Nephron progenitor cell (in vitro differentiated cells): ENCODE results near the gene AGO3.

Experiments
- DNase-seq: peaks from one replicate; pipeline ENCODE4 v3.0.0; 2021
- H3K27ac Mint-ChIP-seq: 2 replicates; pipeline ENCODE4 v1.8.0; 2021; ENCODE audit warnings: mild to moderate bottlenecking, moderate library complexity, mixed read lengths
- H3K27me3 Mint-ChIP-seq: 2 replicates; pipeline ENCODE4 v1.8.0; 2021; ENCODE audit warnings: mild to moderate bottlenecking, low read depth, mixed read lengths; ENCODE audit not compliant: poor library complexity
- H3K36me3 Mint-ChIP-seq: 2 replicates; pipeline ENCODE4 v1.8.0; 2021; ENCODE audit warnings: low read depth, mixed read lengths
- H3K4me1 Mint-ChIP-seq: 2 replicates; pipeline ENCODE4 v1.8.0; 2021; ENCODE audit warnings: mixed read lengths
- H3K4me3 Mint-ChIP-seq: 2 replicates; pipeline ENCODE4 v1.8.0; 2021; ENCODE audit warnings: mild to moderate bottlenecking, moderate library complexity, mixed read lengths
- H3K9me3 Mint-ChIP-seq: 2 replicates; pipeline ENCODE4 v1.8.0; 2021; ENCODE audit warnings: mild to moderate bottlenecking, moderate library complexity, mixed read lengths
- CTCF ChIP-seq: fragments of 200-600 bp; sonication (generic); IDR thresholded peaks from 2 replicates; pipeline ENCODE4 v1.5.0; 2021; ENCODE audit warnings: antibody characterized with exemption

AGO3 gene

GRCh38 chr1:36035154-36035553, 104.2 kb downstream of the AGO3 start:
- Mint-ChIP-seq H3K9me3 (no peaks in the 10 kb centered on the region), H3K27ac (no peak overlapping the region), H3K36me3 (peaks cover 72% of the 10 kb centered on the region), H3K27me3 (no peaks in the 10 kb centered on the region), H3K4me1 (no peaks in the 10 kb centered on the region), H3K4me3 (no peak overlapping the region)
- no peak for DNase-seq
- TF ChIP-seq CTCF: no peak

GRCh38 chr1:36040238-36040637, 109.3 kb downstream of the AGO3 start:
- no peaks in the 10 kb centered on the region for H3K9me3 Mint-ChIP-seq
- no peaks in the 10 kb centered on the region for H3K4me1 Mint-ChIP-seq
- no peak overlapping the region for H3K4me3 Mint-ChIP-seq
- no peak overlapping the region for H3K27ac Mint-ChIP-seq
- no peak for DNase-seq
- H3K36me3 Mint-ChIP-seq: peaks cover 59% of the 10 kb centered on the region
- no peaks in the 10 kb centered on the region for H3K27me3 Mint-ChIP-seq
- TF ChIP-seq CTCF: no peak

- Mint-ChIP-seq H3K27ac (no peak overlapping the region), H3K4me3 (no peak overlapping the region), H3K9me3 (peaks cover 16% of the 10 kb centered on the region), H3K27me3 (peaks cover 2% of the 10 kb centered on the region), H3K4me1 (no peaks in the 10 kb centered on the region), H3K36me3 (peaks cover 59% of the 10 kb centered on the region)
- TF ChIP-seq CTCF: no peak
- no peak for DNase-seq
Measured at GRCh38 chr1:36051821-36052220, 120.9 kb downstream of the AGO3 start.

- H3K4me3 Mint-ChIP-seq: no peak overlapping the region
Measured at GRCh38 chr1:36053978-36054377, 123.1 kb downstream of the AGO3 start.

GRCh38 chr1:36055706-36056105, 124.8 kb downstream of the AGO3 start:
- no peaks in the 10 kb centered on the region for H3K9me3 Mint-ChIP-seq
- no peaks in the 10 kb centered on the region for H3K4me1 Mint-ChIP-seq
- DNase-seq: no peak
- no peak overlapping the region for H3K4me3 Mint-ChIP-seq
- no peak for TF ChIP-seq CTCF
- H3K27ac Mint-ChIP-seq: no peak overlapping the region
- H3K27me3 Mint-ChIP-seq: no peaks in the 10 kb centered on the region
- peaks cover 26% of the 10 kb centered on the region for H3K36me3 Mint-ChIP-seq

More at GRCh38 chr1:36053978-36054377, 123.1 kb downstream of the AGO3 start:
- DNase-seq: no peak
- Mint-ChIP-seq H3K27ac (no peak overlapping the region), H3K36me3 (peaks cover 37% of the 10 kb centered on the region), H3K9me3 (no peaks in the 10 kb centered on the region), H3K27me3 (peaks cover under 1% of the 10 kb centered on the region), H3K4me1 (no peaks in the 10 kb centered on the region)
- no peak for TF ChIP-seq CTCF

- no peaks in the 10 kb centered on the region for H3K9me3 Mint-ChIP-seq
Measured at GRCh38 chr1:36062315-36062714, 131.4 kb downstream of the AGO3 start.

More at GRCh38 chr1:36062315-36062714, 131.4 kb downstream of the AGO3 start:
- Mint-ChIP-seq H3K36me3 (peaks cover 5% of the 10 kb centered on the region), H3K4me1 (no peaks in the 10 kb centered on the region), H3K27me3 (no peaks in the 10 kb centered on the region), H3K4me3 (no peak overlapping the region), H3K27ac (no peak overlapping the region)
- DNase-seq: no peak
- TF ChIP-seq CTCF: no peak
